Erythroblast (primary cell): Measurements from ENCODE around the gene FCHSD2.

Experiments
- GATA1 ChIP-seq: IDR thresholded peaks from 2 replicates; pipeline ENCODE4 v1.6.1; 2011; ENCODE audit warnings: low read depth, mild to moderate bottlenecking, control low read depth, low read length, moderate library complexity
- POLR2A ChIP-seq: IDR thresholded peaks from 2 replicates; pipeline ENCODE4 v1.6.1; 2011; ENCODE audit warnings: mild to moderate bottlenecking, low read length

DNA sequence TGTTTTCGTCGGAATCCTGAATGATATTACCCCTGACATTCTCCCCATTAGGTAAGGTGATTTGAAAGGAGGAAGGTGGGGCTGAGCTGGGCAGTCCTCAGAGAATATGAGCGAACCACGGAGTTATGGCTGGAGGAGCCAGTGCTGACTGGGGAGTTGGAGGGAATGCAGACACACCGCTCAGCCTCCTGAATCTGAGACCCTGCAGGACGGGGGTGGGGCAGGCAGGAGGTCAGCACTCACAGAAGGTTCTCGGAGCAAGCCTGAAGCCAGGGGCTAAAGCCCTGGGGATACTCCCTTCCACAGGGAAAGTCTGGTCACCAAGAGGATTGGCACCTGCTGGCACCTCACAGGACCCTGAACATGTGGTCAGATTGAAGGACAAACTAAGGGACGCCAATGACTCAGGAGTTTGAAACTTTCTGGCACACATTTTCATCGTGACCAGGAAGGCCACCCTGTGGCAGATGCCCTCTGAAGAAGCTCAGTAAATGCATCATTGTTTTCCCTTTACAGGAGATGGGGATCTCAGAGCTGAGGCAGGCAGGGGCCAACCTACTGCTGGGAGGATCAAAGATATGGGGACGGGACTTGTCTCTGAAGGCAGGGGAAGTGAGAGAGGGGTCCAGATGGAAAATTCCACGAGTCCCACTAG lies 26.9 kb upstream of the FCHSD2 start:
- TF ChIP-seq POLR2A: no peak
- TF ChIP-seq GATA1: no peak
